HepG2 (cell line): Measurements from ENCODE around the gene C6orf132. TPM values are rescaled to one million over a fixed set of nuclear protein-coding genes. Genes with fewer than 3 reads are reported as not detected.

Experiments used
- ADNP ChIP-seq: sonication (generic); formaldehyde crosslinking; IDR thresholded peaks from 2 replicates; pipeline ENCODE4 v1.4.0; 2020; ENCODE audit warnings: missing genetic modification reagents
- ARHGAP35 ChIP-seq: sonication (generic); formaldehyde crosslinking; IDR thresholded peaks from 2 replicates; pipeline ENCODE4 v1.9.0; 2022; ENCODE audit warnings: mild to moderate bottlenecking, inconsistent platforms, moderate library complexity, missing genetic modification reagents, borderline replicate concordance
- FOSL1 ChIP-seq: sonication (generic); formaldehyde crosslinking; IDR thresholded peaks from 2 replicates; pipeline ENCODE4 v1.9.0; 2021; ENCODE audit warnings: missing genetic modification reagents, borderline replicate concordance
- FOSL2 ChIP-seq: sonication (generic); formaldehyde crosslinking; IDR thresholded peaks from 2 replicates; pipeline ENCODE4 v1.4.0; 2020; ENCODE audit warnings: missing genetic modification reagents
- GATAD1 ChIP-seq: IDR thresholded peaks from 2 replicates; pipeline ENCODE4 v1.6.1; 2016; ENCODE audit warnings: missing genetic modification reagents, missing compliant biosample characterization
- GMEB2 ChIP-seq: IDR thresholded peaks from 2 replicates; pipeline ENCODE4 v1.6.1; 2016; ENCODE audit warnings: missing biosample characterization, missing genetic modification reagents, low read depth
- HES4 ChIP-seq: sonication (generic); formaldehyde crosslinking; IDR thresholded peaks from 2 replicates; pipeline ENCODE4 v1.9.0; 2021; ENCODE audit warnings: mild to moderate bottlenecking, missing genetic modification reagents, borderline replicate concordance
- HNRNPL ChIP-seq: fragments of 200-400 bp; formaldehyde crosslinking; IDR thresholded peaks from 2 replicates; pipeline ENCODE4 v1.6.1; 2017; ENCODE audit warnings: mild to moderate bottlenecking, low read depth, low read length
- HOXA3 ChIP-seq: sonication (generic); formaldehyde crosslinking; IDR thresholded peaks from 2 replicates; pipeline ENCODE4 v1.5.0; 2020; ENCODE audit warnings: missing genetic modification reagents
- HOXA7 ChIP-seq: sonication (generic); formaldehyde crosslinking; IDR thresholded peaks from 2 replicates; pipeline ENCODE4 v1.8.1; 2022; ENCODE audit warnings: mild to moderate bottlenecking, missing genetic modification reagents, moderate library complexity
- MAF1 ChIP-seq: sonication (generic); formaldehyde crosslinking; IDR thresholded peaks from 2 replicates; pipeline ENCODE4 v1.5.0; 2020; ENCODE audit warnings: missing genetic modification reagents, borderline replicate concordance
- MTA1 ChIP-seq: sonication (generic); formaldehyde crosslinking; IDR thresholded peaks from 2 replicates; pipeline ENCODE4 v1.4.0; 2020; ENCODE audit warnings: missing genetic modification reagents, mild to moderate bottlenecking, borderline replicate concordance
- PAXIP1 ChIP-seq: sonication (generic); formaldehyde crosslinking; conservative IDR thresholded peaks from 2 replicates; pipeline ENCODE4 v1.4.0; 2020; ENCODE audit warnings: mild to moderate bottlenecking, missing genetic modification reagents, moderate library complexity
- PCBP1 ChIP-seq: fragments of 200-400 bp; formaldehyde crosslinking; IDR thresholded peaks from 2 replicates; pipeline ENCODE4 v1.6.1; 2017; ENCODE audit warnings: mild to moderate bottlenecking, low read depth, low read length, borderline replicate concordance
- RBM39 ChIP-seq: fragments of 200-400 bp; formaldehyde crosslinking; IDR thresholded peaks from one replicate; pipeline ENCODE4 v1.6.1; 2018; ENCODE audit warnings: antibody characterized with exemption, mild to moderate bottlenecking, low read depth, low read length; ENCODE audit not compliant: poor library complexity, severe bottlenecking
- TBX2 ChIP-seq: sonication (generic); formaldehyde crosslinking; IDR thresholded peaks from 2 replicates; pipeline ENCODE4 v1.5.0; 2020; ENCODE audit warnings: missing genetic modification reagents, mild to moderate bottlenecking, borderline replicate concordance
- TEAD3 ChIP-seq: optimal IDR thresholded peaks from 2 replicates; pipeline ENCODE3; 2016; ENCODE audit warnings: borderline replicate concordance
- YEATS2 ChIP-seq: sonication (generic); formaldehyde crosslinking; IDR thresholded peaks from 2 replicates; pipeline ENCODE4 v1.4.0; 2020; ENCODE audit warnings: missing genetic modification reagents, borderline replicate concordance
- ZBTB21 ChIP-seq: sonication (generic); formaldehyde crosslinking; IDR thresholded peaks from 2 replicates; pipeline ENCODE4 v1.4.0; 2020; ENCODE audit warnings: missing genetic modification reagents
- ZFP41 ChIP-seq: sonication (generic); formaldehyde crosslinking; IDR thresholded peaks from 2 replicates; pipeline ENCODE4 v1.4.0; 2020; ENCODE audit warnings: mild to moderate bottlenecking, missing genetic modification reagents, borderline replicate concordance
- ZNF136 ChIP-seq: sonication (generic); formaldehyde crosslinking; IDR thresholded peaks from 2 replicates; pipeline ENCODE4 v1.8.1; 2022; ENCODE audit warnings: low read depth, mild to moderate bottlenecking, moderate library complexity, missing genetic modification reagents
- ZNF230 ChIP-seq: sonication (generic); formaldehyde crosslinking; IDR thresholded peaks from 2 replicates; pipeline ENCODE4 v1.4.0; 2020; ENCODE audit warnings: mild to moderate bottlenecking, missing genetic modification reagents
- ZNF292 ChIP-seq: sonication (generic); formaldehyde crosslinking; IDR thresholded peaks from 2 replicates; pipeline ENCODE4 v1.8.1; 2022; ENCODE audit warnings: mild to moderate bottlenecking, low read depth, missing genetic modification reagents, borderline replicate concordance
- ZNF30 ChIP-seq: sonication (generic); formaldehyde crosslinking; IDR thresholded peaks from 2 replicates; pipeline ENCODE4 v1.5.0; 2020; ENCODE audit warnings: mild to moderate bottlenecking, missing genetic modification reagents
- ZNF773 ChIP-seq: sonication (generic); formaldehyde crosslinking; IDR thresholded peaks from 2 replicates; pipeline ENCODE4 v1.4.0; 2020; ENCODE audit warnings: missing genetic modification reagents, borderline replicate concordance
- ZNF788 ChIP-seq: sonication (generic); formaldehyde crosslinking; IDR thresholded peaks from 2 replicates; pipeline ENCODE4 v1.5.0; 2020; ENCODE audit warnings: mild to moderate bottlenecking, missing genetic modification reagents, borderline replicate concordance
- polyA plus RNA-seq, 8 experiments: library from polyadenylated mRNA; depleted of rRNA in 3 of 8; stranded (reverse) in 7 of 8; unstranded in 1 of 8; fragments of >200 nt; fragmentation: Illumina TruSeq in 4 of 8; extraction: Trizol in 4 of 8; gene quantifications; 2 replicates each; pipeline versions ENCODE4 v1.2.1 to v1.2.3, GENCODE V29; 2011 to 2016; ENCODE audit warnings: low read depth in 4 of 8, missing spikeins in 1 of 8, mixed read lengths in 1 of 8; ENCODE audit not compliant: insufficient read depth in 1 of 8
- total RNA-seq, 5 experiments: library from RNA; depleted of rRNA; stranded (reverse); fragments of >200 nt; fragmentation: Illumina TruSeq; extraction: Trizol; gene quantifications; 2 replicates each; pipeline ENCODE4 v1.2.3, GENCODE V29; 2016; ENCODE audit warnings: low read depth in 1 of 5

C6orf132 gene
- total and polyA plus RNA-seq, 2 of the 13 experiments (the other 11 are each of a cell fraction or from before 2014, with no cell fraction given), result 0.78 to 3.0 TPM

GRCh38 chr6:42099340-42100028 lies 42.9 kb downstream of the C6orf132 start (continued):
- no peak for TF ChIP-seq PCBP1
- no peak for TF ChIP-seq ARHGAP35
- no peak for TF ChIP-seq GMEB2 (CRISPR knock-in tag)
- peak; percentile 65 for TF ChIP-seq HOXA3 (CRISPR knock-in tag)
- peak; percentile 34; the same call in 1 of the 2 replicates for TF ChIP-seq FOSL1 (CRISPR knock-in tag)
- TF ChIP-seq YEATS2 (CRISPR knock-in tag), result peak; percentile 33; the same call in 1 of the 2 replicates
- no peak; the same call in 1 of the 2 replicates for TF ChIP-seq ZNF230 (CRISPR knock-in tag)
- TF ChIP-seq ADNP (CRISPR knock-in tag), result no peak
- no peak for TF ChIP-seq ZNF30 (CRISPR knock-in tag)
- TF ChIP-seq TBX2 (CRISPR knock-in tag), result peak; percentile 70
- TF ChIP-seq PAXIP1 (CRISPR knock-in tag), result peak; percentile 76
- peak; percentile 93; the same call in 1 of the 2 replicates for TF ChIP-seq ZNF292
- no peak for TF ChIP-seq ZFP41
- TF ChIP-seq GATAD1 (CRISPR knock-in tag), result 0 out of 2 replicates have a peak, but pooled peaks have one; percentile 34
- no peak for TF ChIP-seq ZBTB21
- peak; percentile 82; the same call in 1 of the 2 replicates for TF ChIP-seq HNRNPL
- TF ChIP-seq HES4 (CRISPR knock-in tag), result no peak
- peak; percentile 45; the same call in 1 of the 2 replicates for TF ChIP-seq MTA1
- peak; percentile 40; the same call in 1 of the 2 replicates for TF ChIP-seq FOSL2 (CRISPR knock-in tag)
- no peak for TF ChIP-seq HOXA7 (CRISPR knock-in tag)
- peak; percentile 75 for TF ChIP-seq ZNF788 (CRISPR knock-in tag)
- no peak for TF ChIP-seq ZNF773 (CRISPR knock-in tag)
- 0 out of 2 replicates have a peak, but pooled peaks have one; percentile 36 for TF ChIP-seq MAF1
- peak; percentile 42 for TF ChIP-seq TEAD3 (CRISPR knock-in tag)
- TF ChIP-seq ZNF136 (CRISPR knock-in tag), result no peak
- no peak for TF ChIP-seq RBM39
